ENCODE data around the gene LRRTM4. TPM values are rescaled to one million over a fixed set of nuclear protein-coding genes. Genes with fewer than 3 reads are reported as not detected.

Gene LRRTM4
- total and polyA plus RNA-seq, 7 experiments from 2014 or later = not detected

- no peaks in the 10 kb centered on the region for H3K4me1 Mint-ChIP-seq
- Histone ChIP-seq H3K36me3 (ENCODE audit: control insufficient read depth in 2 of 3, insufficient read depth in 3 of 3, low read length in 3 of 3) (no peaks in the 10 kb centered on the region), H3K9me3 (ENCODE audit: control insufficient read depth in 2 of 3, low read length in 3 of 3) (no peaks in the 10 kb centered on the region), H3K27me3 (ENCODE audit: control insufficient read depth in 2 of 2, insufficient read depth in 2 of 2, low read length in 2 of 2) (no peaks in the 10 kb centered on the region), H3K4me3 (ENCODE audit: low read length) (no peak overlapping the region), H3K27ac (ENCODE audit: low read depth, low read length) (no peak overlapping the region), H3K4me1 (ENCODE audit: control insufficient read depth in 2 of 2, insufficient read depth in 2 of 2, low read length in 2 of 2) (no peaks in the 10 kb centered on the region)
- no peaks in the 10 kb centered on the region for H3K27me3 Mint-ChIP-seq
- POLR2A ChIA-PET = no interaction called here
- no peak for ATAC-seq
- no peak for DNase-seq
- CTCF ChIA-PET = interaction anchor here (0.6 kb wide), 1 partner anchor 156 kb away, joined by 3 read pairs; no protein-coding TSS in a partner anchor
- intact Hi-C loops (cut with micrococcal nuclease) = no loop called here
- H3K36me3 Mint-ChIP-seq = peaks cover 0 to 4% (median 0%) of the 10 kb centered on the region in 5 donors
- H3K9me3 Mint-ChIP-seq = peaks cover 2 to 20% (median 7%) of the 10 kb centered on the region in 11 donors
- H3K27ac Mint-ChIP-seq = no peak overlapping the region
- H3K4me3 Mint-ChIP-seq = no peak overlapping the region
Observed at GRCh38 chr2:77522888-77523287, 712 bp upstream of the LRRTM4 start.

GRCh38 chr2:77521548-77521891 lies 656 bp downstream of the LRRTM4 start:
- ATAC-seq = no peak

DNA sequence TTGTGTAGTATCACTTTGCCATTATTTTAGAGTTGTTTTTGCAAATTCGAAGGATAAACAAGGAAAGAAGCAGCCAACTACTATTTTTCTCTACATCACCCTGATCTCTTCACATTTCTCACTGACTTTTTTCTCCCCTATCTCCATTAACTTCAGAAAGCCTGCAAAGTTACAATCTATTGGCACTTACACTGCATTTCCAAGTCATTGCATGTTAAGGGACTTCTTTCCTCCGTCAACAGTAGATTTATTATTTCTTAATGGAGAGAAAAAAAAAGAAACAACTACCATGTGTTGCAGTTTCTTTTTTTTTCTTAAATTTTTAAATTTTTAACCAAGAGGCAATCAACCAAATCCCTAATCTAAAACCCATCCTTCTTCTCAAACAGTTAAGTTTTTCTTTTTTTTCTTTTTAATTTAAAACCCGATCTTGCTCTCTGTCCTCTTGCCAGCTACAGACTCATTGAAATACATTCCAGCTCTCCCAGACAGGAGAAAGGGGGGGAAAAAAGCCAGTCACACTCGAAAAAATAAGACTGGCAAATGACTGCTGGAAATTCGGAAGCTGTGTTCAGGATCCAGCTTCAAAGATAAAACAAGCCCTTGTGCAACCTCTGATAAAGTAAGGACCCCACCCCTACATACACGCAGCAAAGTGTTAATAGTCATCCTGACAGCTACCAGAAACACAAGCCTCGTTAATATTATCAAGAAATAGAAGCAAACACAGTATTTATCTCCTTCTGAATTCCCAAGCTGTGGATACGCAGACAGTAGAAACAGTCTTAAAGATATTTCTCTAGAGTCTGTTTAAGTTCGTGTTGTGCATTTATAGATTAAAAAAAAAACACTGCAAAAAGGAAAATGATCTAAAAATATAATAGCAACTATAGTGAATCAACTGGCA lies 1.3 kb downstream of the LRRTM4 start:
- H3K36me3 Mint-ChIP-seq = peaks cover 0 to 4% (median 0%) of the 10 kb centered on the region in 5 donors
- Histone ChIP-seq H3K9me3 (ENCODE audit: control insufficient read depth in 2 of 3, low read length in 3 of 3) (no peaks in the 10 kb centered on the region), H3K36me3 (ENCODE audit: control insufficient read depth in 2 of 3, insufficient read depth in 3 of 3, low read length in 3 of 3) (no peaks in the 10 kb centered on the region), H3K4me1 (ENCODE audit: control insufficient read depth in 2 of 2, insufficient read depth in 2 of 2, low read length in 2 of 2) (no peaks in the 10 kb centered on the region), H3K4me3 (ENCODE audit: low read length) (no peak overlapping the region), H3K27me3 (ENCODE audit: control insufficient read depth in 2 of 2, insufficient read depth in 2 of 2, low read length in 2 of 2) (no peaks in the 10 kb centered on the region), H3K27ac (ENCODE audit: low read depth, low read length) (no peak overlapping the region)
- H3K4me3 Mint-ChIP-seq = no peak overlapping the region
- ChIA-PET CTCF (no interaction called here), POLR2A (no interaction called here)
- ATAC-seq = no peak
- H3K9me3 Mint-ChIP-seq = peaks cover 0 to 25% (median 8%) of the 10 kb centered on the region in 11 donors
- H3K27ac Mint-ChIP-seq = no peak overlapping the region
- intact Hi-C loops (cut with micrococcal nuclease) = no loop called here
- H3K27me3 Mint-ChIP-seq = no peaks in the 10 kb centered on the region
- no peaks in the 10 kb centered on the region for H3K4me1 Mint-ChIP-seq
- no peak for DNase-seq

More at GRCh38 chr2:77521548-77521891, 656 bp downstream of the LRRTM4 start:
- H3K9me3 Mint-ChIP-seq = peaks cover 1 to 25% (median 8%) of the 10 kb centered on the region in 11 donors
- H3K27ac Mint-ChIP-seq = no peak overlapping the region
- intact Hi-C loops (cut with micrococcal nuclease) = no loop called here
- H3K4me3 Mint-ChIP-seq = no peak overlapping the region
- no peak overlapping the region for H3K27ac ChIP-seq (ENCODE audit: low read depth, low read length)
- CTCF ChIA-PET = no interaction called here
- H3K4me1 ChIP-seq (ENCODE audit: control insufficient read depth in 2 of 2, insufficient read depth in 2 of 2, low read length in 2 of 2) = no peaks in the 10 kb centered on the region
- H3K4me1 Mint-ChIP-seq = no peaks in the 10 kb centered on the region
- H3K4me3 ChIP-seq (ENCODE audit: low read length) = no peak overlapping the region
- H3K27me3 ChIP-seq (ENCODE audit: control insufficient read depth in 2 of 2, insufficient read depth in 2 of 2, low read length in 2 of 2) = no peaks in the 10 kb centered on the region
- H3K36me3 ChIP-seq (ENCODE audit: control insufficient read depth in 2 of 3, insufficient read depth in 3 of 3, low read length in 3 of 3) = no peaks in the 10 kb centered on the region
- DNase-seq = no peak
- H3K27me3 Mint-ChIP-seq = no peaks in the 10 kb centered on the region
- H3K9me3 ChIP-seq (ENCODE audit: control insufficient read depth in 2 of 3, low read length in 3 of 3) = no peaks in the 10 kb centered on the region
- POLR2A ChIA-PET = no interaction called here
- peaks cover 0 to 4% (median 0%) of the 10 kb centered on the region in 5 donors for H3K36me3 Mint-ChIP-seq

DNA sequence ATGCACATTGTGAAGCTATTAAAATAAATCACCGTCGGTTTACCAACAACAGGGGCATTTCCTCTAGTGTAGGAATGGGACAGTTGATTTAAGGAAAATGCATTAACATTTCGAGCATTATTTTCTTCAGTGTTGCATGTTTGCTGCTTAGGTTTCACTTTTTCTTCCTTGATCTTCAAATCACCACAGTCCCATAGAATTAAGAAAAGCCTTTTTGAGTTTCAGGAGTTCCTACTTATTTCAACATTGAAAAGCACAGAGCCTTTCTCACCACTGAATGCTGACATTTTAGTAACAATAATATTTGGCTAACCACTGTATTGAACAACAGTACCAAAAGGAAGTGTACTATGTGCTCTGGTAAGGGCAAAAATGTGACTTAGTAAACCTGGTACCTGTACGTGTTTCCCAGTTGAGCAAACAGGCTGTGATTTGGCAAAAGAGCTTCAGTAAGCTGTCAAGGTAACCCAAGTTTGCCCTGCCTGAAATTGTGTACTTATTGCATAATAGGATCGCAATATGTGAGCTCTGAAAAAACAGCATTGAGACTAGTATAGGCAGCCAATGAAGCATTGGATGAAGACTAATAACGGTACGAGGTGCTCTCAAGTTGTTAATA lies 2.2 kb downstream of the LRRTM4 start:
- ATAC-seq = no peak
- Histone ChIP-seq H3K4me1 (ENCODE audit: control insufficient read depth in 2 of 2, insufficient read depth in 2 of 2, low read length in 2 of 2) (no peaks in the 10 kb centered on the region), H3K9me3 (ENCODE audit: control insufficient read depth in 2 of 3, low read length in 3 of 3) (no peaks in the 10 kb centered on the region), H3K4me3 (ENCODE audit: low read length) (no peak overlapping the region), H3K36me3 (ENCODE audit: control insufficient read depth in 2 of 3, insufficient read depth in 3 of 3, low read length in 3 of 3) (no peaks in the 10 kb centered on the region), H3K27me3 (ENCODE audit: control insufficient read depth in 2 of 2, insufficient read depth in 2 of 2, low read length in 2 of 2) (no peaks in the 10 kb centered on the region), H3K27ac (ENCODE audit: low read depth, low read length) (no peak overlapping the region)
- POLR2A ChIA-PET = no interaction called here
- no peaks in the 10 kb centered on the region for H3K4me1 Mint-ChIP-seq
- H3K27ac Mint-ChIP-seq = no peak overlapping the region
- H3K36me3 Mint-ChIP-seq = peaks cover 0 to 4% (median 0%) of the 10 kb centered on the region in 5 donors
- intact Hi-C loops (cut with micrococcal nuclease) = no loop called here
- peaks cover 0 to 19% (median 8%) of the 10 kb centered on the region in 11 donors for H3K9me3 Mint-ChIP-seq
- CTCF ChIA-PET = no interaction called here
- H3K4me3 Mint-ChIP-seq = no peak overlapping the region
- no peaks in the 10 kb centered on the region for H3K27me3 Mint-ChIP-seq
- DNase-seq = no peak

GRCh38 chr2:77519164-77519887 lies 2.9 kb downstream of the LRRTM4 start:
- Histone ChIP-seq H3K4me1 (ENCODE audit: control insufficient read depth in 2 of 2, insufficient read depth in 2 of 2, low read length in 2 of 2) (no peaks in the 10 kb centered on the region), H3K36me3 (ENCODE audit: control insufficient read depth in 2 of 3, insufficient read depth in 3 of 3, low read length in 3 of 3) (no peaks in the 10 kb centered on the region), H3K9me3 (ENCODE audit: control insufficient read depth in 2 of 3, low read length in 3 of 3) (no peaks in the 10 kb centered on the region), H3K27ac (ENCODE audit: low read depth, low read length) (no peak overlapping the region), H3K27me3 (ENCODE audit: control insufficient read depth in 2 of 2, insufficient read depth in 2 of 2, low read length in 2 of 2) (no peaks in the 10 kb centered on the region), H3K4me3 (ENCODE audit: low read length) (no peak overlapping the region)
- POLR2A ChIA-PET = no interaction called here
- ATAC-seq (no peak), DNase-seq (no peak)
- no peaks in the 10 kb centered on the region for H3K27me3 Mint-ChIP-seq
- peaks cover 0 to 12% (median 6%) of the 10 kb centered on the region in 11 donors for H3K9me3 Mint-ChIP-seq
- H3K4me3 Mint-ChIP-seq = no peak overlapping the region
- no peak overlapping the region for H3K27ac Mint-ChIP-seq
- CTCF ChIA-PET = no interaction called here
- H3K4me1 Mint-ChIP-seq = no peaks in the 10 kb centered on the region
- H3K36me3 Mint-ChIP-seq = peaks cover 0 to 4% (median 0%) of the 10 kb centered on the region in 5 donors
- intact Hi-C loops (cut with micrococcal nuclease) = no loop called here

GRCh38 chr2:77518311-77518710 lies 3.9 kb downstream of the LRRTM4 start:
- POLR2A ChIA-PET = no interaction called here
- ATAC-seq (no peak), DNase-seq (no peak)
- Mint-ChIP-seq H3K27ac (no peak overlapping the region), H3K4me3 (no peak overlapping the region), H3K9me3 (peaks cover 0 to 12% (median 6%) of the 10 kb centered on the region in 11 donors), H3K27me3 (no peaks in the 10 kb centered on the region), H3K4me1 (no peaks in the 10 kb centered on the region), H3K36me3 (peaks cover 0 to 4% (median 0%) of the 10 kb centered on the region in 5 donors)
- no peaks in the 10 kb centered on the region for H3K36me3 ChIP-seq (ENCODE audit: control insufficient read depth in 2 of 3, insufficient read depth in 3 of 3, low read length in 3 of 3)
- no peaks in the 10 kb centered on the region for H3K27me3 ChIP-seq (ENCODE audit: control insufficient read depth in 2 of 2, insufficient read depth in 2 of 2, low read length in 2 of 2)
- CTCF ChIA-PET = no interaction called here
- no peaks in the 10 kb centered on the region for H3K4me1 ChIP-seq (ENCODE audit: control insufficient read depth in 2 of 2, insufficient read depth in 2 of 2, low read length in 2 of 2)
- no peak overlapping the region for H3K27ac ChIP-seq (ENCODE audit: low read depth, low read length)
- intact Hi-C loops (cut with micrococcal nuclease) = no loop called here
- H3K4me3 ChIP-seq (ENCODE audit: low read length) = no peak overlapping the region
- H3K9me3 ChIP-seq (ENCODE audit: control insufficient read depth in 2 of 3, low read length in 3 of 3) = no peaks in the 10 kb centered on the region

Measured in naive thymus-derived CD4-positive, alpha-beta T cell (primary cell).